Lower leg skin (tissue), 3 donors: Measurements from ENCODE around the gene ABCA4.

Experiments
- CTCF ChIP-seq, 3 donors: fragments of 450-650 bp; IDR thresholded peaks; one replicate each; pipeline ENCODE4 v1.5.1; 2016; ENCODE audit warnings: antibody characterized with exemption in 3 of 3, mild to moderate bottlenecking in 3 of 3, moderate library complexity in 2 of 3
- POLR2A ChIP-seq, 2 donors: fragments of 450-650 bp; IDR thresholded peaks; one replicate each; pipeline ENCODE4 v1.6.1; 2016 to 2017; ENCODE audit warnings: antibody characterized with exemption in 2 of 2, mild to moderate bottlenecking in 1 of 2, moderate library complexity in 1 of 2

- no peak for TF ChIP-seq CTCF (IDR thresholded peaks at IDR 0.05)
- no peak for TF ChIP-seq POLR2A (IDR thresholded peaks at IDR 0.05)
Observed at GRCh38 chr1:94104127-94104684, 16.7 kb downstream of the ABCA4 start.
